Muscle of leg (tissue), 11 donors: ENCODE measurements around the gene TPM2. TPM values are rescaled to one million over a fixed set of nuclear protein-coding genes. Genes with fewer than 3 reads are reported as not detected.

Experiments used
- DNase-seq: peaks from one replicate; pipeline ENCODE4 v3.0.0; 2013
- H3K27ac ChIP-seq: one replicate; pipeline ENCODE4 v1.5.1; 2013; ENCODE audit warnings: mild to moderate bottlenecking, low read length, control low read depth
- H3K27me3 ChIP-seq: one replicate; pipeline ENCODE4 v1.6.1; 2013; ENCODE audit warnings: low read length; ENCODE audit not compliant: control insufficient read depth, insufficient read depth
- H3K36me3 ChIP-seq: one replicate; pipeline ENCODE4 v1.6.1; 2013; ENCODE audit warnings: low read length; ENCODE audit not compliant: control insufficient read depth, insufficient read depth
- H3K4me1 ChIP-seq: one replicate; pipeline ENCODE4 v1.6.1; 2013; ENCODE audit warnings: low read length; ENCODE audit not compliant: control insufficient read depth, insufficient read depth
- H3K4me3 ChIP-seq: one replicate; pipeline ENCODE4 v1.5.1; 2013; ENCODE audit warnings: low read length, control low read depth
- H3K9me3 ChIP-seq: replicated peaks from 2 replicates; pipeline ENCODE4 v1.6.1; 2013; ENCODE audit warnings: low read depth, low read length; ENCODE audit not compliant: control insufficient read depth
- WGBS: methylation state at CpG from one replicate; pipeline ENCODE4 v1.1.5; 2013; ENCODE audit warnings: missing lambda C conversion rate; ENCODE audit not compliant: insufficient coverage; 5-methylcytosine and 5-hydroxymethylcytosine counted together
- polyA plus RNA-seq, 8 donors: library from polyadenylated mRNA; unstranded; fragments of 120-200 nt; gene quantifications; one replicate each; pipeline versions ENCODE4 v1.2.1 to v1.2.3, GENCODE V29; 2013; ENCODE audit warnings: inconsistent platforms in 1 of 8, low replicate concordance in 1 of 8; ENCODE audit not compliant: insufficient read length in 8 of 8, insufficient read depth in 1 of 8
- total RNA-seq: library from RNA; stranded (reverse); fragments of 120-200 nt; gene quantifications from one replicate; pipeline ENCODE4 v1.2.4, GENCODE V29; 2013

Gene TPM2
- total and polyA plus RNA-seq, 9 donors, result 4,794 to 8,701 (median 8,066) TPM

GRCh38 chr9:35667939-35668338 is 21.8 kb downstream of the TPM2 start:
- Histone ChIP-seq H3K36me3 (peaks cover 4% of the 10 kb centered on the region), H3K4me3 (no peak overlapping the region), H3K27me3 (no peaks in the 10 kb centered on the region), H3K9me3 (no peaks in the 10 kb centered on the region), H3K4me1 (peaks cover 19% of the 10 kb centered on the region), H3K27ac (no peak overlapping the region)
- DNase-seq, result no peak
- WGBS, result 100% methylated on average over 1 of the region's 3 CpGs

- WGBS, result 90% methylated on average over 4 of the region's 5 CpGs
- no peaks in the 10 kb centered on the region for H3K9me3 ChIP-seq
- no peak overlapping the region for H3K4me3 ChIP-seq
- H3K4me1 ChIP-seq, result peaks cover 31% of the 10 kb centered on the region
- no peak for DNase-seq
- peaks cover 16% of the 10 kb centered on the region for H3K36me3 ChIP-seq
- H3K27ac ChIP-seq, result no peak overlapping the region
- no peaks in the 10 kb centered on the region for H3K27me3 ChIP-seq
These were observed 23.2 kb downstream of the TPM2 start for GRCh38 chr9:35666549-35666948.

GRCh38 chr9:35666045-35666444 is 23.7 kb downstream of the TPM2 start:
- Histone ChIP-seq H3K36me3 (peaks cover 21% of the 10 kb centered on the region), H3K4me1 (peaks cover 36% of the 10 kb centered on the region), H3K4me3 (no peak overlapping the region), H3K27me3 (no peaks in the 10 kb centered on the region), H3K9me3 (no peaks in the 10 kb centered on the region), H3K27ac (no peak overlapping the region)
- no peak for DNase-seq
- WGBS, result no CpG with 5 or more reads among the region's 1 CpG

- 0% methylated on average over 2 of the region's 5 CpGs for WGBS
- Histone ChIP-seq H3K27me3 (no peaks in the 10 kb centered on the region), H3K9me3 (no peaks in the 10 kb centered on the region), H3K36me3 (peaks cover 27% of the 10 kb centered on the region), H3K27ac (no peak overlapping the region), H3K4me1 (peaks cover 42% of the 10 kb centered on the region), H3K4me3 (peak overlapping the region; percentile 61)
- no peak for DNase-seq
These were observed 24.3 kb downstream of the TPM2 start for GRCh38 chr9:35665471-35665818.

- Histone ChIP-seq H3K36me3 (peaks cover 33% of the 10 kb centered on the region), H3K4me3 (peak within 1 kb of the TSS; percentile 61), H3K4me1 (peaks cover 46% of the 10 kb centered on the region), H3K27me3 (no peaks in the 10 kb centered on the region), H3K9me3 (no peaks in the 10 kb centered on the region), H3K27ac (peak within 1 kb of the TSS; percentile 25)
- 4% methylated on average over 55 of the region's 58 CpGs for WGBS
- peak; percentile 89 for DNase-seq
These were observed 24.9 kb downstream of the TPM2 start, which contains the start of gene ARHGEF39 for GRCh38 chr9:35664531-35665470. ARHGEF39 (minus strand) TSS chr9:35665195; CDS start chr9:35665169, 26 bp downstream.

GRCh38 chr9:35662437-35662836 is 27.3 kb downstream of the TPM2 start:
- Histone ChIP-seq H3K9me3 (no peaks in the 10 kb centered on the region), H3K4me1 (peaks cover 53% of the 10 kb centered on the region)

GRCh38 chr9:35661756-35662350 is 27.9 kb downstream of the TPM2 start:
- H3K4me3 ChIP-seq, result no peak overlapping the region
- no peak for DNase-seq
- peaks cover 33% of the 10 kb centered on the region for H3K36me3 ChIP-seq
- H3K4me1 ChIP-seq, result peaks cover 58% of the 10 kb centered on the region
- WGBS, result 75% methylated on average over 2 of the region's 3 CpGs
- no peaks in the 10 kb centered on the region for H3K9me3 ChIP-seq
- peak overlapping the region; percentile 62 for H3K27ac ChIP-seq
- no peaks in the 10 kb centered on the region for H3K27me3 ChIP-seq

More at GRCh38 chr9:35662437-35662836, 27.3 kb downstream of the TPM2 start:
- H3K36me3 ChIP-seq, result peaks cover 33% of the 10 kb centered on the region
- H3K27me3 ChIP-seq, result no peaks in the 10 kb centered on the region
- WGBS, result 88% methylated on average over 7 of the region's 7 CpGs
- H3K27ac ChIP-seq, result no peak overlapping the region
- DNase-seq, result no peak
- H3K4me3 ChIP-seq, result no peak overlapping the region

GRCh38 chr9:35660966-35661415 is 28.7 kb downstream of the TPM2 start:
- Histone ChIP-seq H3K36me3 (peaks cover 33% of the 10 kb centered on the region), H3K4me1 (peaks cover 57% of the 10 kb centered on the region), H3K4me3 (no peak overlapping the region), H3K27ac (peak overlapping the region; percentile 64), H3K9me3 (no peaks in the 10 kb centered on the region), H3K27me3 (no peaks in the 10 kb centered on the region)
- DNase-seq, result no peak
- 58% methylated on average over 7 of the region's 9 CpGs for WGBS

- H3K27me3 ChIP-seq, result no peaks in the 10 kb centered on the region
- no peaks in the 10 kb centered on the region for H3K9me3 ChIP-seq
- WGBS, result 65% methylated on average over 3 of the region's 3 CpGs
- DNase-seq, result no peak
- H3K27ac ChIP-seq, result peak overlapping the region; percentile 100
- peaks cover 50% of the 10 kb centered on the region for H3K4me1 ChIP-seq
- H3K4me3 ChIP-seq, result peak overlapping the region; percentile 93
- peaks cover 33% of the 10 kb centered on the region for H3K36me3 ChIP-seq
These were observed 30.4 kb downstream of the TPM2 start for GRCh38 chr9:35659340-35659739.

GRCh38 chr9:35658968-35659220 is 30.8 kb downstream of the TPM2 start:
- DNase-seq, result peak; percentile 67
- H3K9me3 ChIP-seq, result no peaks in the 10 kb centered on the region
- peaks cover 48% of the 10 kb centered on the region for H3K4me1 ChIP-seq
- 0% methylated on average over 2 of the region's 2 CpGs for WGBS
- no peaks in the 10 kb centered on the region for H3K27me3 ChIP-seq
- H3K27ac ChIP-seq, result peak overlapping the region; percentile 100
- peak overlapping the region; percentile 93 for H3K4me3 ChIP-seq
- H3K36me3 ChIP-seq, result peaks cover 33% of the 10 kb centered on the region
